Thoracic aorta endothelial cell (primary cell): ENCODE measurements around the gene MYL6. TPM values are rescaled to one million over a fixed set of nuclear protein-coding genes. Genes with fewer than 3 reads are reported as not detected.

ENCODE experiments used
- total RNA-seq: library from RNA; depleted of rRNA; stranded (reverse); fragments of >200 nt; gene quantifications from 2 replicates; pipeline ENCODE4 v1.2.3, GENCODE V29; 2012

The MYL6 gene
- total RNA-seq = 1,508 and 2,188 TPM in 2 replicates

GRCh38 chr12:56158029-56158925 is at the start of gene MYL6:
Gene MYL6 (plus strand): TSS chr12:56158359. CDS start chr12:56158402, 43 bp downstream.

GRCh38 chr12:56116267-56117081 is 41.7 kb upstream of the MYL6 start, which contains the start of gene RPL41:
Gene RPL41 (plus strand): TSS chr12:56116633.

GRCh38 chr12:56117778-56118687 is 40.1 kb upstream of the MYL6 start, which contains the start of gene ZC3H10:
Gene ZC3H10 (plus strand): TSS chr12:56118266. CDS start chr12:56120563, 2,297 bp downstream.

GRCh38 chr12:56127888-56128669 is 30.1 kb upstream of the MYL6 start, which contains the start of gene ESYT1:
Gene ESYT1 (plus strand): TSS chr12:56128267. CDS start chr12:56128320, 53 bp downstream.

GRCh38 chr12:56152132-56152755 is 5.9 kb upstream of the MYL6 start, which contains the start of gene MYL6B:
Gene MYL6B (plus strand): TSS chr12:56152587. CDS start chr12:56153919, 1,332 bp downstream.

GRCh38 chr12:56189099-56189917 is 31.1 kb downstream of the MYL6 start, which contains the start of gene SMARCC2:
Gene SMARCC2 (minus strand): TSS chr12:56189483. CDS start chr12:56189461, 22 bp downstream.

Other genes with a start within 250 kb of the MYL6 start
- gene PYM1, start 230.5 kb upstream of the MYL6 start, total RNA-seq = 22.2 and 27.8 TPM in 2 replicates
- 62.8 and 69.4 TPM in 2 replicates for gene DGKA, start 227.2 kb upstream of the MYL6 start, total RNA-seq
- 0.36 and 0.40 TPM in 2 replicates for gene PMEL, start 192.3 kb upstream of the MYL6 start, total RNA-seq
- gene CDK2, start 191.5 kb upstream of the MYL6 start, total RNA-seq = 43.2 and 53.2 TPM in 2 replicates
- 57.3 and 71.9 TPM in 2 replicates for gene RAB5B, start 184.3 kb upstream of the MYL6 start, total RNA-seq
- gene SUOX, start 161.1 kb upstream of the MYL6 start, total RNA-seq = 19.5 and 24.8 TPM in 2 replicates
- 1.3 and 1.9 TPM in 2 replicates for gene IKZF4, start 137.3 kb upstream of the MYL6 start, total RNA-seq
- 1,015 and 1,043 TPM in 2 replicates for gene RPS26, start 116.4 kb upstream of the MYL6 start, total RNA-seq
- 0.43 TPM in 1 of 2 replicates, not detected in the other for gene ERBB3, start 78.2 kb upstream of the MYL6 start, total RNA-seq
- 284 and 285 TPM in 2 replicates for gene PA2G4, start 53.8 kb upstream of the MYL6 start, total RNA-seq
- gene RPL41, start 41.7 kb upstream of the MYL6 start, total RNA-seq = 2,466 and 4,153 TPM in 2 replicates
- gene ZC3H10, start 40.1 kb upstream of the MYL6 start, total RNA-seq = 6.2 and 6.5 TPM in 2 replicates
- gene ESYT1, start 30.1 kb upstream of the MYL6 start, total RNA-seq = 259 and 330 TPM in 2 replicates
- gene MYL6B, start 5.8 kb upstream of the MYL6 start, total RNA-seq = 51.1 and 67.2 TPM in 2 replicates
- gene SMARCC2, start 31.1 kb downstream of the MYL6 start, total RNA-seq = 72.1 and 75.0 TPM in 2 replicates
- gene RNF41, start 63.6 kb downstream of the MYL6 start, total RNA-seq = 95.6 and 123 TPM in 2 replicates
- 30.7 and 34.0 TPM in 2 replicates for gene NABP2, start 66.0 kb downstream of the MYL6 start, total RNA-seq
- not detected in 2 replicates for gene SLC39A5, start 71.7 kb downstream of the MYL6 start, total RNA-seq
- gene ANKRD52, start 100.0 kb downstream of the MYL6 start, total RNA-seq = 19.9 and 25.0 TPM in 2 replicates
- gene COQ10A, start 108.6 kb downstream of the MYL6 start, total RNA-seq = 8.6 and 9.2 TPM in 2 replicates
- 238 and 262 TPM in 2 replicates for gene CS, start 142.0 kb downstream of the MYL6 start, total RNA-seq
- gene CNPY2, start 157.6 kb downstream of the MYL6 start, total RNA-seq = 86.9 and 93.8 TPM in 2 replicates
- gene PAN2, start 175.6 kb downstream of the MYL6 start, total RNA-seq = 13.3 and 18.8 TPM in 2 replicates
- not detected in 2 replicates for gene IL23A, start 180.5 kb downstream of the MYL6 start, total RNA-seq
- gene STAT2, start 201.7 kb downstream of the MYL6 start, total RNA-seq = 67.8 and 71.0 TPM in 2 replicates
- gene APOF, start 204.5 kb downstream of the MYL6 start, total RNA-seq = not detected in 2 replicates